Transverse colon (tissue), 4 donors: Measurements from ENCODE around the gene TLR5.

Source experiments
- POLR2A ChIP-seq: fragments of 450-650 bp; IDR thresholded peaks from one replicate; pipeline ENCODE4 v1.6.1; 2016; ENCODE audit warnings: antibody characterized with exemption, mild to moderate bottlenecking, moderate library complexity
- POLR2AphosphoS5 ChIP-seq, 3 donors: sonication (generic); formaldehyde crosslinking; IDR thresholded peaks; one replicate each; pipeline ENCODE4 v1.6.1; 2016; ENCODE audit warnings: antibody characterized with exemption in 3 of 3
- TF ChIP-seq, protein P1 (sequence below), 5 experiments: fragments of 200-600 bp in 3 of 5; fragments of 450-650 bp in 2 of 5; sonication (generic) in 3 of 5; IDR thresholded peaks; 1 replicate in 2 of 5; 2 replicates in 3 of 5; pipeline ENCODE4 v1.5.1; 2016 to 2017; ENCODE audit warnings: antibody characterized with exemption in 5 of 5, inconsistent platforms in 3 of 5, mild to moderate bottlenecking in 2 of 5, moderate library complexity in 1 of 5

- no peak for TF ChIP-seq POLR2AphosphoS5 (IDR thresholded peaks at IDR 0.05)
- TF ChIP-seq, protein P1, sequence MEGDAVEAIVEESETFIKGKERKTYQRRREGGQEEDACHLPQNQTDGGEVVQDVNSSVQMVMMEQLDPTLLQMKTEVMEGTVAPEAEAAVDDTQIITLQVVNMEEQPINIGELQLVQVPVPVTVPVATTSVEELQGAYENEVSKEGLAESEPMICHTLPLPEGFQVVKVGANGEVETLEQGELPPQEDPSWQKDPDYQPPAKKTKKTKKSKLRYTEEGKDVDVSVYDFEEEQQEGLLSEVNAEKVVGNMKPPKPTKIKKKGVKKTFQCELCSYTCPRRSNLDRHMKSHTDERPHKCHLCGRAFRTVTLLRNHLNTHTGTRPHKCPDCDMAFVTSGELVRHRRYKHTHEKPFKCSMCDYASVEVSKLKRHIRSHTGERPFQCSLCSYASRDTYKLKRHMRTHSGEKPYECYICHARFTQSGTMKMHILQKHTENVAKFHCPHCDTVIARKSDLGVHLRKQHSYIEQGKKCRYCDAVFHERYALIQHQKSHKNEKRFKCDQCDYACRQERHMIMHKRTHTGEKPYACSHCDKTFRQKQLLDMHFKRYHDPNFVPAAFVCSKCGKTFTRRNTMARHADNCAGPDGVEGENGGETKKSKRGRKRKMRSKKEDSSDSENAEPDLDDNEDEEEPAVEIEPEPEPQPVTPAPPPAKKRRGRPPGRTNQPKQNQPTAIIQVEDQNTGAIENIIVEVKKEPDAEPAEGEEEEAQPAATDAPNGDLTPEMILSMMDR (IDR thresholded peaks at IDR 0.05), result no peak
- no peak for TF ChIP-seq POLR2A
Measured at GRCh38 chr1:223106856-223107255, 36.2 kb downstream of the TLR5 start.
